MM.1S (cell line): ENCODE data around the gene MALRD1.

Experiments used
- EZH2phosphoT487 ChIP-seq: fragments of 300-600 bp; sonication (generic); IDR thresholded peaks from 2 replicates; pipeline ENCODE4 v1.6.1; 2018; ENCODE audit warnings: antibody characterized with exemption, low read length
- TF ChIP-seq, protein P1 (sequence below): fragments of 300-600 bp; sonication (generic); IDR thresholded peaks from 2 replicates; pipeline ENCODE4 v1.5.1; 2016; ENCODE audit warnings: antibody characterized with exemption, low read length, mixed read lengths

DNA sequence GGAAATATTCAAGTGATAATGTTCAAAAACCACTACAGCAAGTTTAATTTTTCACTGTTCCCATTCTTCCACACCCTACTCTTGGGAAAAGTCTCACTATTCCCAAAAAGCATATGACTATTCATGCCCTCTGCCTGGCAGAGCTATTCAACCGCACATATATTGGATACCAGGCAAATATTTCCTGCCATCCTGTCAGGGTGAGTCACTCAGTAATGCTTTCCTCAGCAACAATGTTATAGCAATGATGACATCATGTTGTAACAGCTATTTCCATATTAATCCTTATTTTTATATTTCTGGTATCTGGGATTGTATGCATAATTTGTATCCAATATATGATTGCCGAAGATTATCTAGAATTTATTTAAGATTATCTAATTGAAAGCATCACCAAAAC, 653.6 kb downstream of the MALRD1 start:
- no peak for TF ChIP-seq EZH2phosphoT487
- TF ChIP-seq, protein P1, sequence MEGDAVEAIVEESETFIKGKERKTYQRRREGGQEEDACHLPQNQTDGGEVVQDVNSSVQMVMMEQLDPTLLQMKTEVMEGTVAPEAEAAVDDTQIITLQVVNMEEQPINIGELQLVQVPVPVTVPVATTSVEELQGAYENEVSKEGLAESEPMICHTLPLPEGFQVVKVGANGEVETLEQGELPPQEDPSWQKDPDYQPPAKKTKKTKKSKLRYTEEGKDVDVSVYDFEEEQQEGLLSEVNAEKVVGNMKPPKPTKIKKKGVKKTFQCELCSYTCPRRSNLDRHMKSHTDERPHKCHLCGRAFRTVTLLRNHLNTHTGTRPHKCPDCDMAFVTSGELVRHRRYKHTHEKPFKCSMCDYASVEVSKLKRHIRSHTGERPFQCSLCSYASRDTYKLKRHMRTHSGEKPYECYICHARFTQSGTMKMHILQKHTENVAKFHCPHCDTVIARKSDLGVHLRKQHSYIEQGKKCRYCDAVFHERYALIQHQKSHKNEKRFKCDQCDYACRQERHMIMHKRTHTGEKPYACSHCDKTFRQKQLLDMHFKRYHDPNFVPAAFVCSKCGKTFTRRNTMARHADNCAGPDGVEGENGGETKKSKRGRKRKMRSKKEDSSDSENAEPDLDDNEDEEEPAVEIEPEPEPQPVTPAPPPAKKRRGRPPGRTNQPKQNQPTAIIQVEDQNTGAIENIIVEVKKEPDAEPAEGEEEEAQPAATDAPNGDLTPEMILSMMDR = no peak
